Measurements from ENCODE around the gene FANCF.

DNA sequence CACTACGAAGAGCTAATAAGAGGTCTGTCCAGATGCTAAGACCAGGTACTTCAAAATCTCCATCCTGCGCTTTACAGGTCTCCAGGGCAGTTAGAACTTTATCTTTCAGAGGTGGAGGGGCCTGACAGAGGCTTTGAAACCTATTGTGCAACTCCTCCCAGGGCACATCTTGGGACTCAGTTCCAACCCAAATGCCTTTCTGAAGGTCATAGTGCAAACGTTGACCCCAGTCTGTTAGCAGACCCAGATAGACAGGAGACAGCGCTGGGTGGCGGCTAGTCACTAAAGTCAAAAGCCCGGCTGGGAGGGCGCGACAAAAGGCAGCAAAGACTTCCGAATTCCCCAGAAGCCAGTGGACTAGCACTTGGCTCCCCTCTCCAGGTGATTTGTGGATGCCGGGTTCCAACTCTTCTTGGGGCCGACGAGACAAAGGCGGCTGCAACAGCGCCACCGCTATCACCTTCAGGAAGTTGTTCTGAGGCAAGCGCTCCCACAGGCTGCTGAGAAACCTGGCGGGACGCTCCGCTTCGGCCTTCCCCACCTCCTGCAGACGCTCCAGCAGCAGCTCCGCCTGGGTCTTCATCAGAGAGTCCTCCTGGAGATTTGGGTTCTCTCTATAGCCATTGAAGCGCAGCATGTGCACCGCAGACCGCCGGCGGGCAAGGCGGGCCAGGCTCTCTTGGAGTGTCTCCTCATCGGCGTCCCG lies 728 bp downstream of the FANCF start:
- TF ChIP-seq EP300 (IDR thresholded peaks at IDR 0.05) = no peak
- TF ChIP-seq, protein P1, sequence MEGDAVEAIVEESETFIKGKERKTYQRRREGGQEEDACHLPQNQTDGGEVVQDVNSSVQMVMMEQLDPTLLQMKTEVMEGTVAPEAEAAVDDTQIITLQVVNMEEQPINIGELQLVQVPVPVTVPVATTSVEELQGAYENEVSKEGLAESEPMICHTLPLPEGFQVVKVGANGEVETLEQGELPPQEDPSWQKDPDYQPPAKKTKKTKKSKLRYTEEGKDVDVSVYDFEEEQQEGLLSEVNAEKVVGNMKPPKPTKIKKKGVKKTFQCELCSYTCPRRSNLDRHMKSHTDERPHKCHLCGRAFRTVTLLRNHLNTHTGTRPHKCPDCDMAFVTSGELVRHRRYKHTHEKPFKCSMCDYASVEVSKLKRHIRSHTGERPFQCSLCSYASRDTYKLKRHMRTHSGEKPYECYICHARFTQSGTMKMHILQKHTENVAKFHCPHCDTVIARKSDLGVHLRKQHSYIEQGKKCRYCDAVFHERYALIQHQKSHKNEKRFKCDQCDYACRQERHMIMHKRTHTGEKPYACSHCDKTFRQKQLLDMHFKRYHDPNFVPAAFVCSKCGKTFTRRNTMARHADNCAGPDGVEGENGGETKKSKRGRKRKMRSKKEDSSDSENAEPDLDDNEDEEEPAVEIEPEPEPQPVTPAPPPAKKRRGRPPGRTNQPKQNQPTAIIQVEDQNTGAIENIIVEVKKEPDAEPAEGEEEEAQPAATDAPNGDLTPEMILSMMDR (IDR thresholded peaks at IDR 0.05) = peak in 1 of 3 donors; percentile 20

All from ovary (tissue), 3 donors.